Parathyroid adenoma (tissue), 2 donors: ENCODE data around the gene TBC1D22A.
A peak's percentile ranks its signal among the peaks of the same experiment; 100 is the strongest.

Source experiments
- H2AFZ ChIP-seq: fragments of 300-600 bp; sonication (generic); one replicate; pipeline ENCODE4 v1.7.0; 2017; ENCODE audit warnings: antibody characterized with exemption, mild to moderate bottlenecking
- H3K27ac ChIP-seq: fragments of 300-600 bp; sonication (generic); one replicate; pipeline ENCODE4 v1.7.0; 2017
- H3K27me3 ChIP-seq: fragments of 300-600 bp; sonication (generic); one replicate; pipeline ENCODE4 v1.7.0; 2017; ENCODE audit warnings: low read length; ENCODE audit not compliant: control insufficient read depth, insufficient read depth
- H3K36me3 ChIP-seq: fragments of 300-600 bp; sonication (generic); one replicate; pipeline ENCODE4 v1.7.0; 2017; ENCODE audit warnings: low read length; ENCODE audit not compliant: control insufficient read depth, insufficient read depth
- H3K4me1 ChIP-seq: fragments of 300-600 bp; sonication (generic); one replicate; pipeline ENCODE4 v1.7.0; 2017; ENCODE audit warnings: control low read depth
- H3K4me2 ChIP-seq: fragments of 300-600 bp; sonication (generic); one replicate; pipeline ENCODE4 v1.7.0; 2017; ENCODE audit warnings: low read length
- H3K4me3 ChIP-seq: fragments of 300-600 bp; sonication (generic); one replicate; pipeline ENCODE4 v1.7.0; 2017; ENCODE audit warnings: low read depth, low read length
- H3K79me2 ChIP-seq: fragments of 300-600 bp; sonication (generic); one replicate; pipeline ENCODE4 v1.7.0; 2017; ENCODE audit warnings: control low read depth
- H3K9ac ChIP-seq: fragments of 300-600 bp; sonication (generic); one replicate; pipeline ENCODE4 v1.7.0; 2017; ENCODE audit warnings: mild to moderate bottlenecking
- H3K9me3 ChIP-seq: fragments of 300-600 bp; sonication (generic); one replicate; pipeline ENCODE4 v1.7.0; 2017; ENCODE audit warnings: low read length; ENCODE audit not compliant: control insufficient read depth
- TF ChIP-seq, protein P1 (sequence below): fragments of 300-600 bp; sonication (generic); IDR thresholded peaks from one replicate; pipeline ENCODE4 v1.7.0; 2017; ENCODE audit warnings: antibody characterized with exemption, mild to moderate bottlenecking
- donor health status: primary hyperparathyroidism.

Gene TBC1D22A

GRCh38 chr22:46922037-46922436 lies 159.6 kb downstream of the TBC1D22A start:
- Histone ChIP-seq H3K36me3 (no peaks in the 10 kb centered on the region), H3K79me2 (no peaks in the 10 kb centered on the region), H3K4me1 (no peaks in the 10 kb centered on the region), H3K4me2 (no peak overlapping the region), H3K27me3 (no peaks in the 10 kb centered on the region), H3K9me3 (no peaks in the 10 kb centered on the region), H3K9ac (no peak overlapping the region), H2AFZ (no peak overlapping the region), H3K27ac (no peak overlapping the region), H3K4me3 (no peak overlapping the region)
- TF ChIP-seq, protein P1, sequence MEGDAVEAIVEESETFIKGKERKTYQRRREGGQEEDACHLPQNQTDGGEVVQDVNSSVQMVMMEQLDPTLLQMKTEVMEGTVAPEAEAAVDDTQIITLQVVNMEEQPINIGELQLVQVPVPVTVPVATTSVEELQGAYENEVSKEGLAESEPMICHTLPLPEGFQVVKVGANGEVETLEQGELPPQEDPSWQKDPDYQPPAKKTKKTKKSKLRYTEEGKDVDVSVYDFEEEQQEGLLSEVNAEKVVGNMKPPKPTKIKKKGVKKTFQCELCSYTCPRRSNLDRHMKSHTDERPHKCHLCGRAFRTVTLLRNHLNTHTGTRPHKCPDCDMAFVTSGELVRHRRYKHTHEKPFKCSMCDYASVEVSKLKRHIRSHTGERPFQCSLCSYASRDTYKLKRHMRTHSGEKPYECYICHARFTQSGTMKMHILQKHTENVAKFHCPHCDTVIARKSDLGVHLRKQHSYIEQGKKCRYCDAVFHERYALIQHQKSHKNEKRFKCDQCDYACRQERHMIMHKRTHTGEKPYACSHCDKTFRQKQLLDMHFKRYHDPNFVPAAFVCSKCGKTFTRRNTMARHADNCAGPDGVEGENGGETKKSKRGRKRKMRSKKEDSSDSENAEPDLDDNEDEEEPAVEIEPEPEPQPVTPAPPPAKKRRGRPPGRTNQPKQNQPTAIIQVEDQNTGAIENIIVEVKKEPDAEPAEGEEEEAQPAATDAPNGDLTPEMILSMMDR = no peak

GRCh38 chr22:46923394-46923793 lies 160.9 kb downstream of the TBC1D22A start:
- Histone ChIP-seq H3K4me3 (no peak overlapping the region), H2AFZ (no peak overlapping the region), H3K4me1 (no peaks in the 10 kb centered on the region), H3K9me3 (no peaks in the 10 kb centered on the region), H3K79me2 (no peaks in the 10 kb centered on the region), H3K27me3 (no peaks in the 10 kb centered on the region), H3K4me2 (no peak overlapping the region), H3K27ac (no peak overlapping the region), H3K36me3 (no peaks in the 10 kb centered on the region), H3K9ac (no peak overlapping the region)
- TF ChIP-seq, protein P1 = no peak

GRCh38 chr22:46925818-46926217 lies 163.4 kb downstream of the TBC1D22A start:
- no peak overlapping the region for H3K4me3 ChIP-seq
- H3K4me1 ChIP-seq = peaks cover 3% of the 10 kb centered on the region
- no peak overlapping the region for H3K4me2 ChIP-seq
- H3K9ac ChIP-seq = no peak overlapping the region
- no peak overlapping the region for H2AFZ ChIP-seq
- H3K79me2 ChIP-seq = no peaks in the 10 kb centered on the region
- H3K36me3 ChIP-seq = no peaks in the 10 kb centered on the region
- TF ChIP-seq, protein P1 = no peak
- H3K27ac ChIP-seq = no peak overlapping the region
- no peaks in the 10 kb centered on the region for H3K27me3 ChIP-seq
- no peaks in the 10 kb centered on the region for H3K9me3 ChIP-seq

GRCh38 chr22:46929046-46929709 lies 166.7 kb downstream of the TBC1D22A start:
- Histone ChIP-seq H3K27ac (no peak overlapping the region), H3K9ac (no peak overlapping the region), H3K4me1 (peaks cover 3% of the 10 kb centered on the region), H3K4me2 (no peak overlapping the region), H3K4me3 (no peak overlapping the region), H3K27me3 (no peaks in the 10 kb centered on the region), H3K79me2 (no peaks in the 10 kb centered on the region), H2AFZ (no peak overlapping the region), H3K9me3 (no peaks in the 10 kb centered on the region), H3K36me3 (no peaks in the 10 kb centered on the region)
- TF ChIP-seq, protein P1 = no peak

- Histone ChIP-seq H2AFZ (no peak overlapping the region), H3K4me2 (peak overlapping the region; percentile 14), H3K36me3 (no peaks in the 10 kb centered on the region), H3K4me3 (no peak overlapping the region), H3K79me2 (no peaks in the 10 kb centered on the region), H3K27me3 (no peaks in the 10 kb centered on the region), H3K27ac (no peak overlapping the region), H3K9ac (no peak overlapping the region), H3K9me3 (no peaks in the 10 kb centered on the region), H3K4me1 (peaks cover 3% of the 10 kb centered on the region)
- TF ChIP-seq, protein P1 = no peak
Observed at GRCh38 chr22:46929710-46930204, 167.3 kb downstream of the TBC1D22A start.
